MCF 10A (cell line): Measurements from ENCODE around the gene INHBB. TPM values are rescaled to one million over a fixed set of nuclear protein-coding genes. Genes with fewer than 3 reads are reported as not detected.

Experiments used
- BruUV-seq: library from RNA; stranded (reverse); fragments of 400-500 nt; replicated peaks from 2 replicates; lab custom pipeline; 2021; lab: Mats Ljungman, UMichigan
- CTCF ChIA-PET: fragments of 300-600 bp; sonication (Branson Sonifier 250); formaldehyde crosslinking; extraction: SDS; loops from one replicate; lab custom pipeline; 2021; ENCODE audit warnings: antibody characterized with exemption, inconsistent platforms; lab: Yijun Ruan, JAX
- POLR2A ChIA-PET: fragments of 300-600, 350-650 bp; sonication (Branson Sonifier 250); formaldehyde crosslinking; extraction: SDS; loops from one replicate; lab custom pipeline; 2020; ENCODE audit warnings: antibody characterized with exemption, inconsistent platforms; lab: Yijun Ruan, JAX
- DNase-seq: peaks from one replicate; pipeline ENCODE4 v3.0.0-alpha.2; 2018; ENCODE audit not compliant: unreplicated experiment
- H3K27ac Mint-ChIP-seq: one replicate; pipeline ENCODE4 v1.8.0; 2022; ENCODE audit warnings: mild to moderate bottlenecking, low read depth, mixed read lengths; ENCODE audit not compliant: unreplicated experiment
- H3K27me3 Mint-ChIP-seq: one replicate; pipeline ENCODE4 v1.8.0; 2022; ENCODE audit warnings: mixed read lengths; ENCODE audit not compliant: insufficient read depth, unreplicated experiment
- H3K36me3 Mint-ChIP-seq: one replicate; pipeline ENCODE4 v1.8.0; 2022; ENCODE audit warnings: mild to moderate bottlenecking, moderate library complexity, mixed read lengths; ENCODE audit not compliant: insufficient read depth, unreplicated experiment
- H3K4me1 Mint-ChIP-seq: one replicate; pipeline ENCODE4 v1.8.0; 2022; ENCODE audit warnings: mixed read lengths; ENCODE audit not compliant: insufficient read depth, unreplicated experiment
- H3K4me3 Mint-ChIP-seq: one replicate; pipeline ENCODE4 v1.8.0; 2022; ENCODE audit warnings: mild to moderate bottlenecking, moderate library complexity, mixed read lengths; ENCODE audit not compliant: unreplicated experiment
- H3K9me3 Mint-ChIP-seq: one replicate; pipeline ENCODE4 v1.8.0; 2022; ENCODE audit warnings: mixed read lengths; ENCODE audit not compliant: unreplicated experiment
- CTCF ChIP-seq: fragments of 200-600 bp; IDR thresholded peaks from one replicate; pipeline ENCODE4 v1.8.0; 2022; ENCODE audit warnings: antibody characterized with exemption, mild to moderate bottlenecking; ENCODE audit not compliant: unreplicated experiment
- intact Hi-C: fragments of 100-400 bp; cut with micrococcal nuclease; formaldehyde crosslinking; loops from 2 replicates; pipeline ENCODE4 v1.14.1; 2022
- total RNA-seq: library from RNA; stranded (reverse); gene quantifications from 2 replicates; pipeline ENCODE4 v1.2.3, GENCODE V29; 2022

Gene INHBB
- total RNA-seq, 1 experiment from 2014 or later, result 0.16 TPM

- H3K4me1 Mint-ChIP-seq, result no peaks in the 10 kb centered on the region
- no peak for TF ChIP-seq CTCF
- no peaks in the 10 kb centered on the region for H3K27me3 Mint-ChIP-seq
- ChIA-PET CTCF (interaction anchor here (0.6 kb wide), 1 partner anchor 693 kb away, joined by 3 read pairs; no protein-coding TSS in a partner anchor), POLR2A (interaction anchor here (0.7 kb wide), 1 partner anchor 14 kb away, joined by 3 read pairs; no protein-coding TSS in a partner anchor)
- H3K27ac Mint-ChIP-seq, result no peak overlapping the region
- no TSS peak for BruUV-seq
- no peaks in the 10 kb centered on the region for H3K9me3 Mint-ChIP-seq
- no peak overlapping the region for H3K4me3 Mint-ChIP-seq
- no peak for DNase-seq
- no peaks in the 10 kb centered on the region for H3K36me3 Mint-ChIP-seq
- intact Hi-C loops, result no loop called here
Measured at GRCh38 chr2:120384486-120385354, 38.8 kb downstream of the INHBB start.

- CTCF ChIA-PET, result no interaction called here
Measured at GRCh38 chr2:120385355-120386127, 39.6 kb downstream of the INHBB start.

GRCh38 chr2:120388222-120389035, 42.5 kb downstream of the INHBB start:
- DNase-seq, result no peak
- no TSS peak for BruUV-seq
- no peaks in the 10 kb centered on the region for H3K27me3 Mint-ChIP-seq
- intact Hi-C loops, result no loop called here
- CTCF ChIA-PET, result interaction anchor here (0.6 kb wide), 1 partner anchor 9 kb away, joined by 3 read pairs; no protein-coding TSS in a partner anchor
- no peaks in the 10 kb centered on the region for H3K9me3 Mint-ChIP-seq
- H3K27ac Mint-ChIP-seq, result no peak overlapping the region
- peaks cover 3% of the 10 kb centered on the region for H3K36me3 Mint-ChIP-seq
- no peak overlapping the region for H3K4me3 Mint-ChIP-seq
- TF ChIP-seq CTCF, result no peak
- no peaks in the 10 kb centered on the region for H3K4me1 Mint-ChIP-seq
- POLR2A ChIA-PET, result no interaction called here

More at GRCh38 chr2:120385355-120386127, 39.6 kb downstream of the INHBB start:
- H3K9me3 Mint-ChIP-seq, result no peaks in the 10 kb centered on the region
- H3K27ac Mint-ChIP-seq, result no peak overlapping the region
- H3K27me3 Mint-ChIP-seq, result no peaks in the 10 kb centered on the region
- DNase-seq, result no peak
- BruUV-seq, result no TSS peak
- intact Hi-C loops, result no loop called here
- no peak overlapping the region for H3K4me3 Mint-ChIP-seq
- no peak for TF ChIP-seq CTCF
- POLR2A ChIA-PET, result interaction anchor here (0.7 kb wide), 1 partner anchor 15 kb away, joined by 3 read pairs; no protein-coding TSS in a partner anchor
- no peaks in the 10 kb centered on the region for H3K36me3 Mint-ChIP-seq
- H3K4me1 Mint-ChIP-seq, result no peaks in the 10 kb centered on the region
